ENCODE results near the gene RPL3. TPM values are rescaled to one million over a fixed set of nuclear protein-coding genes. Genes with fewer than 3 reads are reported as not detected.

The RPL3 gene
- polyA plus RNA-seq, 1 donor (not counting 4 experiments of a cell fraction or from before 2014, with no cell fraction given): 2,538 TPM

DNA sequence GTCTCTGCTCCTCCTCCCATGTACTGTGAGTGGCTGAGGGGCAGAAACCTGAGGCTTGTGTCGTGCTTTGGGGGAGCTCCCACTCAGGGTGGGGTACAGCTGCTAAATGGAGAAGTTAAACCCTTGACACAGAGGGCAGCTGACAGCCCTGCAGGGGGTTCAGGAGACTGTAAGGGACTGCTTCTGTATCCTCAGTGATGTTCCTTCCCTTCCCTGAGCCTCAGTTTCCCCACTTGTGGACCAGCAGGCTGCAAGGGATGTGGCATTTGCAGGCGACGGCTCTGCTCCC is 46.0 kb upstream of the RPL3 start:
- Histone ChIP-seq H3K9ac (ENCODE audit: control insufficient read depth, extremely low read depth, insufficient read depth, low read length) (no peak overlapping the region), H3K36me3 (ENCODE audit: control insufficient read depth in 2 of 2, extremely low read depth in 1 of 2, insufficient read depth in 2 of 2, low read length in 2 of 2) (no peaks in the 10 kb centered on the region), H3K79me2 (ENCODE audit: control insufficient read depth, insufficient read depth, low read length) (no peaks in the 10 kb centered on the region), H3K4me2 (ENCODE audit: control insufficient read depth, extremely low read depth, insufficient read depth, low read depth, low read length) (no peak overlapping the region), H3K9me3 (ENCODE audit: control insufficient read depth, low read depth, low read length) (no peaks in the 10 kb centered on the region), H4K20me1 (ENCODE audit: control insufficient read depth, extremely low read depth, insufficient read depth, low read length) (no peaks in the 10 kb centered on the region), H3K27me3 (ENCODE audit: control insufficient read depth, extremely low read depth, insufficient read depth, low read length) (peaks cover 12% of the 10 kb centered on the region), H3K27ac (ENCODE audit: control insufficient read depth, insufficient read depth, low read length) (no peak overlapping the region), H3K4me1 (ENCODE audit: control insufficient read depth, extremely low read depth, insufficient read depth, low read length) (peaks cover 12% of the 10 kb centered on the region), H3K9me1 (ENCODE audit: control insufficient read depth, extremely low read depth, insufficient read depth, low read length) (no peaks in the 10 kb centered on the region), H3K4me3 (ENCODE audit: control insufficient read depth in 2 of 3, extremely low read depth in 1 of 3, insufficient read depth in 2 of 3, low read depth in 1 of 3, low read length in 3 of 3) (no peak overlapping the region), H2AFZ (ENCODE audit: control insufficient read depth, low read length) (no peak overlapping the region)
- FAIRE-seq: no peak
- no peak for DNase-seq (ENCODE audit: low read depth, low spot score)
- dilution Hi-C loops (cut with MboI; ENCODE audit: extremely low pct_ligation_motif_present, low sequenced_read_pairs): no loop called here
- no peak for TF ChIP-seq EZH2 (IDR thresholded peaks at IDR 0.05; ENCODE audit: low read length)
- TF ChIP-seq, protein P1, sequence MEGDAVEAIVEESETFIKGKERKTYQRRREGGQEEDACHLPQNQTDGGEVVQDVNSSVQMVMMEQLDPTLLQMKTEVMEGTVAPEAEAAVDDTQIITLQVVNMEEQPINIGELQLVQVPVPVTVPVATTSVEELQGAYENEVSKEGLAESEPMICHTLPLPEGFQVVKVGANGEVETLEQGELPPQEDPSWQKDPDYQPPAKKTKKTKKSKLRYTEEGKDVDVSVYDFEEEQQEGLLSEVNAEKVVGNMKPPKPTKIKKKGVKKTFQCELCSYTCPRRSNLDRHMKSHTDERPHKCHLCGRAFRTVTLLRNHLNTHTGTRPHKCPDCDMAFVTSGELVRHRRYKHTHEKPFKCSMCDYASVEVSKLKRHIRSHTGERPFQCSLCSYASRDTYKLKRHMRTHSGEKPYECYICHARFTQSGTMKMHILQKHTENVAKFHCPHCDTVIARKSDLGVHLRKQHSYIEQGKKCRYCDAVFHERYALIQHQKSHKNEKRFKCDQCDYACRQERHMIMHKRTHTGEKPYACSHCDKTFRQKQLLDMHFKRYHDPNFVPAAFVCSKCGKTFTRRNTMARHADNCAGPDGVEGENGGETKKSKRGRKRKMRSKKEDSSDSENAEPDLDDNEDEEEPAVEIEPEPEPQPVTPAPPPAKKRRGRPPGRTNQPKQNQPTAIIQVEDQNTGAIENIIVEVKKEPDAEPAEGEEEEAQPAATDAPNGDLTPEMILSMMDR (optimal IDR thresholded peaks at IDR 0.05 in 1 of 3, IDR thresholded peaks at IDR 0.05 in 1 of 3, conservative IDR thresholded peaks at IDR 0.05 in 1 of 3; ENCODE audit: extremely low read depth in 1 of 3, insufficient read depth in 2 of 3, low read length in 3 of 3): no peak

DNA sequence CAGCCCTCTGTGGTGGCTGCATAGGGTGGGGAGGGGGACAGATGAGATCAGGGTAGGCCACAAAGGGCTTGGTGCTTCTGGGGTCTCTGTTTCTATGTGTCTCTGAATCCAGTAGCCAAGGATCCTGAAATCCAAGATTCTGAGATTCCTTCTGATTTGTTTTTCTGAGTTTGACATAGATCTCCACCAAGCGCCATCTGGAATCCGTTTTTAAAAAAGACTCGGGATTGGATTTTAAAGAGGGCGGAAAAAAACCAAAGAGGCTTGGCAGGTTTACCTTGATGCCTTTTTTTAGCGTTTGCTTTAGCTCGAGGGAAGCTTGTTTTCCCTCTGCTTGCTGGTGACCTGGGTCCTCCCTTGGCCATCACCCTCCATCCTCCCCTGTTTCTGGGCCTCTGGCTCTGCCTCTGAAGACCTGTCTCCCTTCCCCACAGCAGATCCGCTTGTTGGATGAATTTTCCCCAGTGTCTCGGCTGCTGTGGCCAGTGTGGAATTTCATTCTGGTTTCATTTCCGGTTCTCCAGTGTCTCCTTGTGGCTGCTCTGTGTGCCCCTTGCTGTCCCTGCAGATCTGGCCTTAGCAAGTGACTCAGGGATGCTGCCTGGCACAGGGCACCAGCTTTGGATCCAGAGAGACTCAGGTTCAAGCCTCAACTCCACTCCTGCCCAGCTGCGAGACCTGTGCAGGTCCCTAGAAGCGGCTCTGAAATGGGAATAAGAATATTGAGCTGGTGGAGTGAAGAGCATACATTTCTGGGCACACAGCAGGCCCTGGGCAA is 45.5 kb upstream of the RPL3 start:
- peak; percentile 65 for FAIRE-seq

More for the DNA sequence above, 45.5 kb upstream of the RPL3 start:
- H3K27ac ChIP-seq (ENCODE audit: control insufficient read depth, insufficient read depth, low read length): no peak overlapping the region
- no peak overlapping the region for H3K9ac ChIP-seq (ENCODE audit: control insufficient read depth, extremely low read depth, insufficient read depth, low read length)
- H3K4me3 ChIP-seq (ENCODE audit: control insufficient read depth in 2 of 3, extremely low read depth in 1 of 3, insufficient read depth in 2 of 3, low read depth in 1 of 3, low read length in 3 of 3): no peak overlapping the region
- TF ChIP-seq EZH2 (IDR thresholded peaks at IDR 0.05; ENCODE audit: low read length): no peak
- TF ChIP-seq, protein P1 (optimal IDR thresholded peaks at IDR 0.05 in 1 of 3, IDR thresholded peaks at IDR 0.05 in 1 of 3, conservative IDR thresholded peaks at IDR 0.05 in 1 of 3; ENCODE audit: extremely low read depth in 1 of 3, insufficient read depth in 2 of 3, low read length in 3 of 3): peak in 1 of 3 experiments; percentile 23
- H4K20me1 ChIP-seq (ENCODE audit: control insufficient read depth, extremely low read depth, insufficient read depth, low read length): no peaks in the 10 kb centered on the region
- peak overlapping the region; percentile 37 for H2AFZ ChIP-seq (ENCODE audit: control insufficient read depth, low read length)
- H3K9me1 ChIP-seq (ENCODE audit: control insufficient read depth, extremely low read depth, insufficient read depth, low read length): no peaks in the 10 kb centered on the region
- H3K9me3 ChIP-seq (ENCODE audit: control insufficient read depth, low read depth, low read length): no peaks in the 10 kb centered on the region
- no peaks in the 10 kb centered on the region for H3K36me3 ChIP-seq (ENCODE audit: control insufficient read depth in 2 of 2, extremely low read depth in 1 of 2, insufficient read depth in 2 of 2, low read length in 2 of 2)
- dilution Hi-C loops (cut with MboI; ENCODE audit: extremely low pct_ligation_motif_present, low sequenced_read_pairs): no loop called here
- H3K27me3 ChIP-seq (ENCODE audit: control insufficient read depth, extremely low read depth, insufficient read depth, low read length): peaks cover 12% of the 10 kb centered on the region
- peaks cover 12% of the 10 kb centered on the region for H3K4me1 ChIP-seq (ENCODE audit: control insufficient read depth, extremely low read depth, insufficient read depth, low read length)
- H3K4me2 ChIP-seq (ENCODE audit: control insufficient read depth, extremely low read depth, insufficient read depth, low read depth, low read length): peak overlapping the region; percentile 10
- DNase-seq (ENCODE audit: low read depth, low spot score): no peak
- H3K79me2 ChIP-seq (ENCODE audit: control insufficient read depth, insufficient read depth, low read length): no peaks in the 10 kb centered on the region
